ENCODE results near the gene CDH4. TPM values are rescaled to one million over a fixed set of nuclear protein-coding genes. Genes with fewer than 3 reads are reported as not detected.

CDH4 gene
- total RNA-seq, 1 donor from 2014 or later: not detected

- CTCF ChIA-PET: no interaction called here
- Mint-ChIP-seq H3K4me1 (no peaks in the 10 kb centered on the region), H3K36me3 (ENCODE audit: low read depth) (no peaks in the 10 kb centered on the region), H3K4me3 (no peak overlapping the region), H3K9me3 (no peaks in the 10 kb centered on the region), H3K27me3 (no peaks in the 10 kb centered on the region), H3K27ac (no peak overlapping the region)
- intact Hi-C loops (cut with micrococcal nuclease): no loop called here
- POLR2A ChIA-PET: no interaction called here
- ATAC-seq (ENCODE audit: low read depth): no peak
- no peak for DNase-seq
- TF ChIP-seq, protein P1, sequence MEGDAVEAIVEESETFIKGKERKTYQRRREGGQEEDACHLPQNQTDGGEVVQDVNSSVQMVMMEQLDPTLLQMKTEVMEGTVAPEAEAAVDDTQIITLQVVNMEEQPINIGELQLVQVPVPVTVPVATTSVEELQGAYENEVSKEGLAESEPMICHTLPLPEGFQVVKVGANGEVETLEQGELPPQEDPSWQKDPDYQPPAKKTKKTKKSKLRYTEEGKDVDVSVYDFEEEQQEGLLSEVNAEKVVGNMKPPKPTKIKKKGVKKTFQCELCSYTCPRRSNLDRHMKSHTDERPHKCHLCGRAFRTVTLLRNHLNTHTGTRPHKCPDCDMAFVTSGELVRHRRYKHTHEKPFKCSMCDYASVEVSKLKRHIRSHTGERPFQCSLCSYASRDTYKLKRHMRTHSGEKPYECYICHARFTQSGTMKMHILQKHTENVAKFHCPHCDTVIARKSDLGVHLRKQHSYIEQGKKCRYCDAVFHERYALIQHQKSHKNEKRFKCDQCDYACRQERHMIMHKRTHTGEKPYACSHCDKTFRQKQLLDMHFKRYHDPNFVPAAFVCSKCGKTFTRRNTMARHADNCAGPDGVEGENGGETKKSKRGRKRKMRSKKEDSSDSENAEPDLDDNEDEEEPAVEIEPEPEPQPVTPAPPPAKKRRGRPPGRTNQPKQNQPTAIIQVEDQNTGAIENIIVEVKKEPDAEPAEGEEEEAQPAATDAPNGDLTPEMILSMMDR (IDR thresholded peaks at IDR 0.05): no peak
Measured at GRCh38 chr20:61797200-61797599, 545.1 kb downstream of the CDH4 start.

- ATAC-seq (ENCODE audit: low read depth) (no peak), DNase-seq (no peak)
- POLR2A ChIA-PET: no interaction called here
- no peak overlapping the region for H3K27ac Mint-ChIP-seq
- intact Hi-C loops (cut with micrococcal nuclease): no loop called here
- H3K4me1 Mint-ChIP-seq: no peaks in the 10 kb centered on the region
- TF ChIP-seq, protein P1 (IDR thresholded peaks at IDR 0.05): no peak
- H3K9me3 Mint-ChIP-seq: no peaks in the 10 kb centered on the region
- CTCF ChIA-PET: no interaction called here
- no peaks in the 10 kb centered on the region for H3K36me3 Mint-ChIP-seq (ENCODE audit: low read depth)
- H3K4me3 Mint-ChIP-seq: no peak overlapping the region
- no peaks in the 10 kb centered on the region for H3K27me3 Mint-ChIP-seq
Measured at GRCh38 chr20:61797971-61798411, 545.9 kb downstream of the CDH4 start.

- ChIA-PET CTCF (no interaction called here), POLR2A (no interaction called here)
- Mint-ChIP-seq H3K4me1 (no peaks in the 10 kb centered on the region), H3K9me3 (no peaks in the 10 kb centered on the region), H3K27me3 (peaks cover 2% of the 10 kb centered on the region), H3K36me3 (ENCODE audit: low read depth) (no peaks in the 10 kb centered on the region), H3K27ac (no peak overlapping the region), H3K4me3 (no peak overlapping the region)
- DNase-seq (no peak), ATAC-seq (ENCODE audit: low read depth) (no peak)
- intact Hi-C loops (cut with micrococcal nuclease): no loop called here
- TF ChIP-seq, protein P1 (IDR thresholded peaks at IDR 0.05): no peak
Measured at GRCh38 chr20:61798632-61799031, 546.6 kb downstream of the CDH4 start.

DNA sequence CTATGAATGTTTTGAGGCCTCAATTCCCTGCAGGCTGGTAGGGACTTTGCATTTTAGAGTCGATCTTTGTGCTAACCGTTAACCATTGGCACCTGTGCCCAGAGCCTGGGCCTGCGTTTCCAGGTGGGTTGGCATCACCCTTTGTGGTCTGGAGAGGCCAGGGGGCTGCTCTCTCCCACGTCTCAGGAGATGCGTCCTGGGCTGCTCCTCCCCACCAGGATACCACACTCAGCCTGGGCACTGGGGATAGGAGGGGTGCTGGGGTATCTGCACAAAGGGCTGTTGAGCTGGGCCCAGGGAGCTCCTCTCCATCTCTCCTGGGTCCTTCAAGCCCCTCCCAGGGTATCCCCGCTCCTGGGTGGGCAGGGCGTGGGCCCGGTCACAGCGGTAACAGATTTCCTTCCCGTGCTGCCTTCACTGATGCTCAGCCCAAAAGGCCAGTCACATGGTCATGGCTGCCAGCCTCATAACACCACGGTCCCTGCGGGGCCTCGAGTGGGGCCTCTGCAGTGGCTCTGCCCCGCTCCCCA, 547.4 kb downstream of the CDH4 start:
- H3K4me3 Mint-ChIP-seq: no peak overlapping the region
- intact Hi-C loops (cut with micrococcal nuclease): no loop called here
- H3K9me3 Mint-ChIP-seq: no peaks in the 10 kb centered on the region
- POLR2A ChIA-PET: no interaction called here
- no peaks in the 10 kb centered on the region for H3K4me1 Mint-ChIP-seq
- DNase-seq (no peak), ATAC-seq (ENCODE audit: low read depth) (no peak)
- CTCF ChIA-PET: no interaction called here
- H3K27me3 Mint-ChIP-seq: peaks cover 2% of the 10 kb centered on the region
- H3K27ac Mint-ChIP-seq: no peak overlapping the region
- TF ChIP-seq, protein P1 (IDR thresholded peaks at IDR 0.05): no peak
- no peaks in the 10 kb centered on the region for H3K36me3 Mint-ChIP-seq (ENCODE audit: low read depth)

GRCh38 chr20:61799928-61800327, 547.9 kb downstream of the CDH4 start:
- H3K4me1 Mint-ChIP-seq: no peaks in the 10 kb centered on the region
- H3K36me3 Mint-ChIP-seq (ENCODE audit: low read depth): no peaks in the 10 kb centered on the region
- no peaks in the 10 kb centered on the region for H3K9me3 Mint-ChIP-seq
- no peak overlapping the region for H3K27ac Mint-ChIP-seq
- H3K27me3 Mint-ChIP-seq: peaks cover 2% of the 10 kb centered on the region
- TF ChIP-seq, protein P1 (IDR thresholded peaks at IDR 0.05): no peak
- ChIA-PET CTCF (no interaction called here), POLR2A (no interaction called here)
- DNase-seq (no peak), ATAC-seq (ENCODE audit: low read depth) (no peak)
- intact Hi-C loops (cut with micrococcal nuclease): no loop called here
- H3K4me3 Mint-ChIP-seq: no peak overlapping the region

Data from activated B cell treated with CpG ODN at 0.5 μM for 24 hours (primary cell).